Astrocyte of the cerebellum (primary cell): ENCODE measurements around the gene GMDS.

Experiments
- DNase-seq: peaks from one replicate; pipeline ENCODE4 v3.0.0-alpha.2; 2011; ENCODE audit warnings: low read depth
- H3K4me3 ChIP-seq: 2 replicates; pipeline ENCODE4 v1.5.1; 2011; ENCODE audit warnings: mild to moderate bottlenecking, low read depth, low read length, moderate library complexity
- in situ Hi-C: cut with HindIII; loops from 2 replicates; pipeline ENCODE4 v1.10.0; 2017; ENCODE audit warnings: low sequenced_read_pairs
- TF ChIP-seq, protein P1 (sequence below): IDR thresholded peaks from 2 replicates; pipeline ENCODE4 v1.5.1; 2012; ENCODE audit warnings: low read length, low read depth, moderate library complexity, mild to moderate bottlenecking; ENCODE audit errors: missing control alignments

GMDS gene

DNA sequence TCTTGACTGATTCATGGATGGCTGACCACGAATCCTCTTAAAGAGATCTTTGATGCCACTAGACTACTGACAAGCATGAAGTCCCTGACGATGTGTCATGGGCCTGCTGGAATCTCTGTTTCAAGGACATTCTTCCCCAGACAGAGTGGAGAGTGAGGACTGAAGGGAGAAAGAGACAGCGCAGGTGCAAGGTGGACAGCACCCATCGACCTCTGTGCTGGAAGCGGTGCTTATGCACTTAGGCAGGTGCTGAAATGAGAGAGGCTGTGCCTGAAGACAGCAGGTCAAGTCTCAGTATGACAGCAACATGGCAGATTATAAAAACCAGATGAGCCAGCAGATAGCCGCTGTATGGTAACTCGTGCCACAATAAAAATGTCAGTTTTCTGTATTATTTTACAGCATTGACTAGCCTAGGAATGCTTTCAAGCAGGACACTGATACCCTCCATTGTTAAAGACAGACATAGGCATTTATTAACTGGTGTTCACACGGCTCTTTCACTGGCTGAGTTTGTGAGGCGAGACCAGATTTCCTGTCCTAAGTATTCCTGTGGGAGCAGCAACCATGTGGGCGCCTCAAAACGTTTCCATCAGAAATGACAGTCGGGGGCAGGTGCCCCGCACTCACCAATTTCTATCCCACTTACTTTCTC is 588.2 kb downstream of the GMDS start:
- in situ Hi-C loops: no loop called here
- H3K4me3 ChIP-seq: no peak overlapping the region
- TF ChIP-seq, protein P1, sequence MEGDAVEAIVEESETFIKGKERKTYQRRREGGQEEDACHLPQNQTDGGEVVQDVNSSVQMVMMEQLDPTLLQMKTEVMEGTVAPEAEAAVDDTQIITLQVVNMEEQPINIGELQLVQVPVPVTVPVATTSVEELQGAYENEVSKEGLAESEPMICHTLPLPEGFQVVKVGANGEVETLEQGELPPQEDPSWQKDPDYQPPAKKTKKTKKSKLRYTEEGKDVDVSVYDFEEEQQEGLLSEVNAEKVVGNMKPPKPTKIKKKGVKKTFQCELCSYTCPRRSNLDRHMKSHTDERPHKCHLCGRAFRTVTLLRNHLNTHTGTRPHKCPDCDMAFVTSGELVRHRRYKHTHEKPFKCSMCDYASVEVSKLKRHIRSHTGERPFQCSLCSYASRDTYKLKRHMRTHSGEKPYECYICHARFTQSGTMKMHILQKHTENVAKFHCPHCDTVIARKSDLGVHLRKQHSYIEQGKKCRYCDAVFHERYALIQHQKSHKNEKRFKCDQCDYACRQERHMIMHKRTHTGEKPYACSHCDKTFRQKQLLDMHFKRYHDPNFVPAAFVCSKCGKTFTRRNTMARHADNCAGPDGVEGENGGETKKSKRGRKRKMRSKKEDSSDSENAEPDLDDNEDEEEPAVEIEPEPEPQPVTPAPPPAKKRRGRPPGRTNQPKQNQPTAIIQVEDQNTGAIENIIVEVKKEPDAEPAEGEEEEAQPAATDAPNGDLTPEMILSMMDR: no peak
- no peak for DNase-seq

DNA sequence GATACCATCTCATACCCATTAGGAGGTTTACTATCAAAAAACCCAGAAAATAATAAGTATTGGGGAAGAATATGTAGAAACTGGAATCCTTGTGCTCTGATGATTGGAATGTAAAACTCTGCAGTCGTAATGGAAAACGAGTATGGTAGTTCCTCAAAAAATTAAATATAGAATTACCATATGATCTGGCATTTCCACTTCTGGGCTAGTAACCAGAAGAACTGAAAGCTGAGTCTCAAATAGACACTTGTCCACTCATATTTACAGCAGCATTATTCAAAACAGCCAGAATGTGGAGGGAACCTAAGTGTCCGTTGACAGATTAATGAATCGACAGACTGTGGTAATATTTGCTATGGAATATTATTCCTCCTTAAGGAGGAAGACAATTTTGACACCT is 591.4 kb downstream of the GMDS start:
- in situ Hi-C loops: no loop called here
- TF ChIP-seq, protein P1: no peak
- H3K4me3 ChIP-seq: no peak overlapping the region
- DNase-seq: no peak

DNA sequence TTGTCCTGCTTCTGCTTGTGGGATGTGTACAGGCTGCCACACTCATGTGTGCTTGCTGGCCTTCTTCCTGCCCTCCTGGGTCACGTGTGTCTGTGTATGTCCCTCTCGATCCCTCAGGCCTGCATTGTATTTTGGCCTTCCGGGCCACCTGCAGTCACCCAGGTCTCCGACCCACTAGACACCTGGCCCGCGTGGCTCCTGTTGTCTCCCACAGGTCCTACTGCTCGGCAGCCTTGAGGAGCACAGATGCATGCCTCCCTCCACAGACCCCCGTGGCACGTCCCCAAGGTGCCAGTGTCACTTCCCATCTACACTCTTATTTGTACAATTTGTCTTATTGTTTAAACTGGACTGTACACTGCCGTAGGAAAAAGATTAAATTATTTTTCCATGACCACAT is 592.6 kb downstream of the GMDS start:
- TF ChIP-seq, protein P1: no peak
- no peak for DNase-seq
- in situ Hi-C loops: no loop called here
- H3K4me3 ChIP-seq: no peak overlapping the region

DNA sequence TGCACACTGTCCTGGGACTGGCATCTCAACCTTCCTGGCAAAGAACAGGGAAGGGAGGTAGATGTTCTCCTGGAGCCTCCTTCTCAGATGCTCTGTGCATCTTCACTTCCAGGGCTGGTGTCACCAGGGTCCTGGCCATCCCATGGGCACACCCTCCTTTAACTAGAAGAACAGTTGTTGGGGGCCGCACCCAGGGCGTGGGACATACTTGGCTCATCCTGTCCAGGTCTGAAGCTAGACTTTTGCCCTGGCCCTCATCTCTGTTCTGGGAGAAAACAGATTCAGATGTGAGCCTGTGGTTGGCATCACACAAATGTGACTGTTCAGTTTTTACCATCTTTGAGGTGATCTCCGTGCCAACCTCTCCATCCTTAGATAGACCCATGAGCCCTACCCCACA is 594.0 kb downstream of the GMDS start:
- H3K4me3 ChIP-seq: no peak overlapping the region
- DNase-seq: no peak
- in situ Hi-C loops: no loop called here
- TF ChIP-seq, protein P1: no peak

DNA sequence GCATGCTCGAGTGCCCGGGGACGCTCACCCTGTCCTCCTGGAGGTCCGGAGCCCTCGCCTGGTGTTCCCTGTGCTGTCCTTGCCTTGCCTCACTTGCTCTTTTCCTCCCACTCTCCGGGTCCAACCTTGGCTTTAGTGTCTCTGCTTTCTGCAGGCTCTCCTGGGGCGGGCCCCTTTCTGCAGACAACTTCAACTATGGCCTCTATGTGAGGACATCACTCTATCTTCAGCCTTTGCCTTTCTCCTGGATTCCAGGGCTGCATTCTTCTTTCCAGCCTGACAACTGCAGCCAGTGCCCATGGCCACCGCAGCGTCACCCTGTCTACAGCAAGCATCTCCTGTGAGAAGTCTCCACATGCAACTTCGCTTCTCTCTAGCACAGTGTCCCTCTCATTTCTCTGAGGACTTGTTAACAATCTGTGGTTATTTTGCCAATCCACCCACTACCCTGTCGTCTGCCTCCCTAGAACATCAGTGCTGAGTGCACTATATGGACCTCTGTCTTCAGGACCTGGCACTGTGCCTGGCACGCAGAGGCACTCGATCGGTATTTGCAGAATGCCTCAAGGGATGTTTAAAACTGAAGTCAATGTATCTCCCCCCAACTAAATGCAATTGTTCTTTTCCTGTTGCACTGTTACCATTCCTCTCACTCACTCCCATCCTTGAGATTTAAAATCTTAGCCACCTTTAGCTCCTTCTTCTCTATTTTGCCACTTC is 599.8 kb downstream of the GMDS start:
- H3K4me3 ChIP-seq: no peak overlapping the region
- TF ChIP-seq, protein P1: no peak
- DNase-seq: no peak
- in situ Hi-C loops: no loop called here

DNA sequence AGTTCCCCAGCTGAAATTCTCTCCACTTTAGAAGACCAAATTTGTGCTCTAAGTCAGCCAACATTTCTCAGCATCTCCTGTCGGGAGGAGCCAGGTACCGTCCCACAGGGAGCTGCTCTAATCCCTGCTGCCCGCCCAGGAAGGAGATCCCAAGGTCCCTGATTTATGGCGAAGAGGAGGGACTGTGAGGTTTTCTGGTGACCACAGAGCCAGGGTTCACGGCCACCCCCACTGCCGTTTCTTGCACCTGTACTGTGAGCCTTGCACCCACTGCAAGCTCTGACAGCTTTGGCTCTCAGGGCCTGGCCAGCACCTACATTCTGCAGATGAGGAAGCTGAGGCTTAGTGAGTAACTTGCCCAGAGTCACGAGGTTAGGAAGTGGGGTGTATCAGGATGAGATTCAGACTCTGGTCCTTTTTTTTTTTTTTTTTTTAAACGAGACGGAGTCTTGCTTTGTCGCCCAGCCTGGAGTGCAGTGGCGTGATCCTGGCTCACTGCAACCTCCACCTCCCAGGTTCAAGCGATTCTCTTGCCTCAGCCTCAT is 600.8 kb downstream of the GMDS start:
- in situ Hi-C loops: no loop called here
- no peak overlapping the region for H3K4me3 ChIP-seq
- DNase-seq: no peak
- TF ChIP-seq, protein P1: no peak
